KMS-11 (cell line): ENCODE measurements around the gene BRD8.

ENCODE experiments used
- H2AFZ ChIP-seq: fragments of 200-600 bp; sonication (generic); 2 replicates; pipeline ENCODE4 v1.6.1; 2016; ENCODE audit warnings: antibody characterized with exemption, mixed run types, low read depth
- H3K27ac ChIP-seq: fragments of 200-600 bp; sonication (generic); 2 replicates; pipeline ENCODE4 v1.6.1; 2016; ENCODE audit warnings: mild to moderate bottlenecking, mixed run types
- H3K27me3 ChIP-seq: fragments of 200-600 bp; sonication (generic); 2 replicates; pipeline ENCODE4 v1.6.1; 2017; ENCODE audit warnings: mild to moderate bottlenecking, low read depth, mixed run types, moderate library complexity; ENCODE audit not compliant: insufficient read depth
- H3K36me3 ChIP-seq: fragments of 200-600 bp; sonication (generic); 2 replicates; pipeline ENCODE4 v1.6.1; 2017; ENCODE audit warnings: mild to moderate bottlenecking, mixed run types; ENCODE audit not compliant: insufficient read depth
- H3K4me1 ChIP-seq: fragments of 200-600 bp; sonication (generic); 2 replicates; pipeline ENCODE4 v1.6.1; 2016; ENCODE audit warnings: mild to moderate bottlenecking, low read depth, mixed run types; ENCODE audit not compliant: poor library complexity, severe bottlenecking
- H3K4me2 ChIP-seq: fragments of 200-600 bp; sonication (generic); 2 replicates; pipeline ENCODE4 v1.7.0; 2016; ENCODE audit warnings: mild to moderate bottlenecking, mixed run types
- H3K4me3 ChIP-seq: fragments of 200-600 bp; sonication (generic); IDR thresholded peaks from 2 replicates; pipeline ENCODE4 v1.6.1; 2017; ENCODE audit warnings: low read depth, low read length, mixed read lengths; ENCODE audit not compliant: insufficient read depth
- H3K79me2 ChIP-seq: fragments of 200-600 bp; sonication (generic); 2 replicates; pipeline ENCODE4 v1.6.1; 2016; ENCODE audit warnings: low read depth, mixed run types; ENCODE audit not compliant: insufficient read depth
- H3K9ac ChIP-seq: fragments of 200-600 bp; sonication (generic); 2 replicates; pipeline ENCODE4 v1.6.1; 2016; ENCODE audit warnings: mild to moderate bottlenecking, mixed run types
- H4K20me1 ChIP-seq: fragments of 200-600 bp; sonication (generic); 2 replicates; pipeline ENCODE4 v1.6.1; 2016; ENCODE audit warnings: mild to moderate bottlenecking, mixed run types; ENCODE audit not compliant: insufficient read depth
- TF ChIP-seq, protein P1 (sequence below): fragments of 200-600 bp; sonication (generic); conservative IDR thresholded peaks from 2 replicates; pipeline ENCODE4 v1.6.1; 2017; ENCODE audit warnings: low read depth, mild to moderate bottlenecking, antibody characterized with exemption, low read length, moderate library complexity, mixed read lengths

Gene BRD8

GRCh38 chr5:138109463-138110265 is 68.8 kb downstream of the BRD8 start:
- Histone ChIP-seq H3K27me3 (no peaks in the 10 kb centered on the region), H3K27ac (no peak overlapping the region), H2AFZ (no peak overlapping the region), H3K4me3 (no peak overlapping the region), H3K4me1 (no peaks in the 10 kb centered on the region), H3K79me2 (no peaks in the 10 kb centered on the region), H3K36me3 (no peaks in the 10 kb centered on the region), H3K9ac (no peak overlapping the region), H4K20me1 (no peaks in the 10 kb centered on the region), H3K4me2 (no peak overlapping the region)
- TF ChIP-seq, protein P1, sequence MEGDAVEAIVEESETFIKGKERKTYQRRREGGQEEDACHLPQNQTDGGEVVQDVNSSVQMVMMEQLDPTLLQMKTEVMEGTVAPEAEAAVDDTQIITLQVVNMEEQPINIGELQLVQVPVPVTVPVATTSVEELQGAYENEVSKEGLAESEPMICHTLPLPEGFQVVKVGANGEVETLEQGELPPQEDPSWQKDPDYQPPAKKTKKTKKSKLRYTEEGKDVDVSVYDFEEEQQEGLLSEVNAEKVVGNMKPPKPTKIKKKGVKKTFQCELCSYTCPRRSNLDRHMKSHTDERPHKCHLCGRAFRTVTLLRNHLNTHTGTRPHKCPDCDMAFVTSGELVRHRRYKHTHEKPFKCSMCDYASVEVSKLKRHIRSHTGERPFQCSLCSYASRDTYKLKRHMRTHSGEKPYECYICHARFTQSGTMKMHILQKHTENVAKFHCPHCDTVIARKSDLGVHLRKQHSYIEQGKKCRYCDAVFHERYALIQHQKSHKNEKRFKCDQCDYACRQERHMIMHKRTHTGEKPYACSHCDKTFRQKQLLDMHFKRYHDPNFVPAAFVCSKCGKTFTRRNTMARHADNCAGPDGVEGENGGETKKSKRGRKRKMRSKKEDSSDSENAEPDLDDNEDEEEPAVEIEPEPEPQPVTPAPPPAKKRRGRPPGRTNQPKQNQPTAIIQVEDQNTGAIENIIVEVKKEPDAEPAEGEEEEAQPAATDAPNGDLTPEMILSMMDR, result no peak

DNA sequence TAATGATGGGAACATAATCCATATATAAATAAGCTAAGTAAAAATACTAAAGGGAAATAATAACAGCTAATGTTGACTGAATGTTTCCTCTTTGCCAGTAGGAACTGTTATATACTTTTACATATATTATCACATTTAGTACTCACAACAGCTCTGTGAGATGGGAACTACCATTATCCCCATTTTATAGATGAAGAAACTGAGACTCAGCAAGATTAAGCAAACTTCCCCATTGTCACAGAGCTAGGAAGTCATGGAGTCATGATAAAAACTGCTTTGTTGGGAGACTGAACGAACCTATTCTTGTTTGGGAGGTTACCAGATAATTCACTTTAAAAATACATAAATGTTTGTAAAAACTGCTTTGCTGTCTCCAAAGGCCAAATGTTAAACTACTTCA is 71.2 kb downstream of the BRD8 start:
- no peaks in the 10 kb centered on the region for H3K4me1 ChIP-seq
- H4K20me1 ChIP-seq, result no peaks in the 10 kb centered on the region
- no peak overlapping the region for H3K4me2 ChIP-seq
- no peaks in the 10 kb centered on the region for H3K27me3 ChIP-seq
- H3K27ac ChIP-seq, result no peak overlapping the region
- H2AFZ ChIP-seq, result no peak overlapping the region
- TF ChIP-seq, protein P1, result no peak
- no peaks in the 10 kb centered on the region for H3K36me3 ChIP-seq
- no peak overlapping the region for H3K9ac ChIP-seq
- H3K4me3 ChIP-seq, result no peak overlapping the region
- no peaks in the 10 kb centered on the region for H3K79me2 ChIP-seq

GRCh38 chr5:138105709-138106108 is 72.7 kb downstream of the BRD8 start:
- no peaks in the 10 kb centered on the region for H3K27me3 ChIP-seq
- no peak overlapping the region for H3K9ac ChIP-seq
- H3K79me2 ChIP-seq, result no peaks in the 10 kb centered on the region
- no peak overlapping the region for H3K4me2 ChIP-seq
- H3K36me3 ChIP-seq, result no peaks in the 10 kb centered on the region
- no peak overlapping the region for H2AFZ ChIP-seq
- no peaks in the 10 kb centered on the region for H3K4me1 ChIP-seq
- H4K20me1 ChIP-seq, result no peaks in the 10 kb centered on the region
- no peak overlapping the region for H3K4me3 ChIP-seq
- TF ChIP-seq, protein P1, result no peak
- no peak overlapping the region for H3K27ac ChIP-seq

DNA sequence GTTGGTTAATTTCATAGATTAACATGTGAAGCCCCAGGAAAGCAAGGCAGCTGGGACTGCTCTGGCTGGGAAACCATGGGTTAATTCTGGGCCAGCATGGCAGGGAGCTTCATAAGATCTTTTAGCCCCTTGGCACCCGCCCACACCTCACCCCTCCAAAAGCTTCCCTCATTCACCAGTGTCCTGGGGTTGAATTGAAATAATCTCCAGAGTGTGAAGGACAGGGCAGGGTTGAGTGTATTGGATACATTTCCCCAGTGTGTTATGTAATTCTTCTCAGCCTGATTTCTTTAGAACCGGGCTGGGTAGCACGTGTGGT is 75.2 kb downstream of the BRD8 start:
- Histone ChIP-seq H3K27me3 (no peaks in the 10 kb centered on the region), H3K4me2 (no peak overlapping the region), H3K79me2 (no peaks in the 10 kb centered on the region), H3K9ac (no peak overlapping the region), H3K4me3 (no peak overlapping the region), H2AFZ (no peak overlapping the region), H3K27ac (no peak overlapping the region), H3K4me1 (no peaks in the 10 kb centered on the region), H4K20me1 (no peaks in the 10 kb centered on the region), H3K36me3 (no peaks in the 10 kb centered on the region)
- TF ChIP-seq, protein P1, result no peak
